RKO (cell line): Measurements from ENCODE around the gene DSCAM.

Source experiments
- DNase-seq: peaks from one replicate; pipeline ENCODE4 v3.0.0-alpha.2; 2016; ENCODE audit warnings: low spot score

Gene DSCAM

DNA sequence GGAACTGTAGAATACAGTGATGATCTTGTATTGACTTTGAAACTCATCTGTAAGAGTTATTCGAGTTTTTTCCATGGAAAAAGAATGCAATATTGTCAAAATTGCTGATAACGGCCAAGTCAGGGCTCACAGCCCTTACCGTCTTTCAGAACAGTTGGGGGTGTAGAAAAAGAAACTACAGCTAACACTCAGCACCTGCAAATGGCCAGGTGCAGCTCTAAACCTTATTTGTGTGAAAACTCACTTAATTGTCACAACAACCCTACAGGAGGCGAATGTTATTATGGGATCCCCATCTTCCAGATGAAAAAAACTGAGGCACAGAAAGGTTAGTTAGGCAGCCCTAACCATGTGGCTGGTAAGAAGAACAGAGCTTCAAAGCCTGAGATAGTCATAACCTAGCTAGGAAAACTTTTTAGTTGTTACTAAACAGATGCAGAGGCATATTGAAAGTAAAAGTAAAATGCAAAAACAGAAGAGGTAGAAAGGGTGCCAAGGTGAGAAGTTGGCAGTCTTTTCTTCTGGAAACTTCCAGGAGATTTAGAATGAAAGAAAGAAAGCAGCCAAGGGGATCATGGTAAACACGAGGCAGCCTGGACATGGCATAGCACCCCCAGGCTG lies 76.4 kb downstream of the DSCAM start:
- DNase-seq, result no peak

- DNase-seq, result no peak
Observed at GRCh38 chr21:40769231-40769630, 77.7 kb downstream of the DSCAM start.

GRCh38 chr21:40768056-40768455 lies 78.9 kb downstream of the DSCAM start:
- no peak for DNase-seq

GRCh38 chr21:40766381-40766780 lies 80.6 kb downstream of the DSCAM start:
- no peak for DNase-seq

- DNase-seq, result no peak
Observed at GRCh38 chr21:40765811-40766210, 81.1 kb downstream of the DSCAM start.

GRCh38 chr21:40760821-40761220 lies 86.1 kb downstream of the DSCAM start:
- DNase-seq, result no peak

- no peak for DNase-seq
Observed at GRCh38 chr21:40759061-40759460, 87.9 kb downstream of the DSCAM start.

GRCh38 chr21:40757366-40757765 lies 89.6 kb downstream of the DSCAM start:
- DNase-seq, result no peak

DNA sequence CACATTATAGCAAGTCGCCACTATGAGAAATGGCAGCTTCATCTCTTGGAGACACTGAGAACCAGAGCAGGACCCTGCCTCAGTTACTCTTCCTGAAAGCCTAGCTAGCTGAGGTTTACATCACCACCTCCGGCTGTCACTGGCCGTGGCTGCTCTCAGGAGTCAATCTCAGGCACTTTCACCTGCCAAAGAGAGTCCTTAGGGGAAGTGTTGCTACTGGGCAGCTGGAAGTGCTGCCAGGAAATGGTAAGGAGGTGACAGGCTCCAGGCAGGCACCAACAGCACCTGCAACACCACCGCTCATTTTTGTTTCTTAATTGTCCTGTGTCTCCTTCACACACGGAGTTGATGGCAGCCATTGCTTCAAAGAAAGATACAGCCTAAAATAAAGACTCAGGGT lies 92.5 kb downstream of the DSCAM start:
- no peak for DNase-seq

DNA sequence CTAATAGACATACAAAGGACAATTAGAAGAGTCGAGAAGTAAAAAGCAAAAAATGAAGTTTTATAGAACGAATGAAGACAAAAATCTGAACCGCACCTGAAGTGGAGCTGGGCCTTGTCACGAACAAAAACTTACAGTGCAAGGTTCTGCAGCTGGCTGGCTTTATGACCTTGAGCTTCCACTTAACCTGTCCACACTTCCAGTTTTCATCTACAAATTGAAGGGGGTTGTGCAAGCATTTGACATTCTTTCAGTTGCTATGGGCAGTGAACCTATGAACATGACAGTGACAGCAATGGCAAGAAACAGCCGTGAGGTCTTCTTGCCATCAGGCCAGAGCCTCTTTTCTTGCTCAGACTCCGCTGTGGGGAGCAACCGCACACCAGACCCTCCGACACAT lies 93.2 kb downstream of the DSCAM start:
- DNase-seq, result no peak

DNA sequence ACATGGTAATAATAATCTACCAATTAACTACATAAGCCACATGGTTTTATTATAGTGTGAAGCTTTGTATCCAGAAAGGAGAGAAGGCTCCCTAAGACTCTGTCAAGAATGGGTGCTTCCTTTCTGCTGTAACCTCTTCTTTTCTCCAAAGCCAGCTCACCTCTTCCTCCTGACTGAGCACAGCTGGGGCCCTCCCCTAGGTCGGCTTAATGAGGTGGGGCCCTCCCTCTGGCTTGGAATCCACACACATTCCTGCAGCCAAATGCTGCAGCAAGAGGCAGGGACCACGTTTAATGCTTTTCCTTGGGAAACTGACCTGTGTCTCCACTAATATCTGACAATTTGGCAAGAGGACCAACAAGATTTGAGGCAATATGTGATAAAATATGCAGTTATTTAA lies 94.8 kb downstream of the DSCAM start:
- no peak for DNase-seq

GRCh38 chr21:40751221-40751620 lies 95.7 kb downstream of the DSCAM start:
- DNase-seq, result no peak

DNA sequence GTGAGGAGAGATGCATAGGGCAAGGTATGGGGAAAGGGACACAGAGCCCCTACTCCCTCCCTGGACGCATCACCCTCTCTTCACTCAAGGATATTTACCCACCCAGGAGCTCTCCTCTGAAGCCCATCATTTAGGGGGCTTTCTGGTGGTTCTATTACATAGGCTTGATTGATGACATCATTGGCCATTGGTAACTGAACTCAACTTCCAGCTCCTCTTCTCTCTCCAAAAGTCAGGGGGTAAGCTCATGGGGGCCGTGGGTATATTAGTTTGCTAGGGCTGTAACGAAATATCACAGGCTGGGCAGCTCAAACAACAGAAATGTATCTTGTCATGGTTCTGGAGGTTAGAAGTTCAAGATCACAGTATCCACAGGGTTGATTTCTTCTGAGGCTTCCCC lies 110.8 kb downstream of the DSCAM start:
- DNase-seq, result no peak

GRCh38 chr21:40733024-40733397 lies 113.9 kb downstream of the DSCAM start:
- DNase-seq, result no peak

DNA sequence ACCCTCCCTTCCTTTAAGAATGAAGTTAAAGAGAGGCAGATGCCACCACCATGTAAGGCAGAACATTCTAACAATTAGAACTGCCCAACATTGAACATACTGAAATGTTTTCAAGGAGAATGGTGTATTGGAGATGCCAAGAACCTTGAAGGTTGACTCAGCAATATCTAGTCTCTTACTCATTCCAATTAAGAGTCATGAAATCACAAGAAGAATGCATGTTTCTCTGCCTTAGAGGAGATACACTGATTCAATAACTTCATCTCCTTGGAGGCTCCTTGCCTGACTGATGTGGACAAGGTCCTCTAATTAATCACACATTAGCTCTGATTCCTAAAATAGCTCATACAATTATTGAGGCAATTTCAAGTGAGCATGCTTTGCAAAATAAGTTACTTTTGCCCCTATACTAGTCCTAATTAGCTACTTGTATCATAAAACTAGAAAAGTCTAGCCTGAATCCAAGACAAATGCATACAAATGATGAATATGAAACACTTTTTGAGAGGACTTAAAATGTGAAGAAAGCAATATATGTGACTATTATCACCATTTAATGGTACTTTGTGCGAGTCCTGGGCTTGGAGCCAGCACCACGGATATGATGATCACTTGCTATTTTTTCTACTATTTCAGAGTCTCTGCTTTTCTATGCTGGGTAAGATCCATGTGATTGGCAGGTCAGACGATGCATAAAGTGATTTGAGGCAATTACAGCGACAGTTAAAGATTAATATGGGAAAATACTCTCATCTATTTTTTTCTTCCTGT lies 114.5 kb downstream of the DSCAM start:
- no peak for DNase-seq

DNA sequence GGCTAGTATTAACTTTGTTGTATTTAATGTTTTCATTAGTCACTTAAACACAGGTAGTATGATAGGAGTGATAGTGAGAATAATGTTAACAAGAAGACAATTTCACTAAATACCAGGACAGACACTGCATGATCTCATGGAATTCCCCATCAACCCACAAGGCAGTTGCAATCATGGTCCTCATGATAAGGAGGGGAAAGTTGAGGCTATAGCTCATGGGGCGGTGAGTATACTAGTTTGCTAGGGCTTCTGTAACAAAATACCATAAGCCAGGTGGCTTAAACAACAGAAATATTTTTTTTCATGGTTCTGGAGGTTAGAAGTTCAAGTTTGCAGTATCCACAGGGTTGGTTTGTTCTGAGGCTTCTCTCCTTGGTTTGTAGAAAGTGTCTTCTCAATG lies 115.8 kb downstream of the DSCAM start:
- no peak for DNase-seq

DNA sequence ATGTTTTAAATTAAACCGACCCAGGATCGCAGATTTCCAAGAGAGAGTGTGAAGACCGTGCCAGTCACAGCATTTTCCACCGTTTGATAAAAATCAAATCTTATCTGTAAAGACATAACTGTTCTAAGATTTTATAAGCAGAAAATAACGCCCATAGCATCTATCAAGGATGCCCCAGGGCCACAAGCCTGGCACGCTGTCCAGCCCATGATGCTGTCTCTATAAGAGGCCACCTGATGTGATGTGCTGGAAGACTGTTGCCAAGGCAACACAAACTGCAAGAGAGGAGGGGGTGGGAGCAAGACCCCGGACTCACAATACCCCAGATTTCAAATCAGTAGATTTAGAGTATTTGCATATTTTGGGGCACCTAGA lies 116.5 kb downstream of the DSCAM start:
- no peak for DNase-seq

- no peak for DNase-seq
Observed at GRCh38 chr21:40729761-40730425, 117.1 kb downstream of the DSCAM start.

- no peak for DNase-seq
Observed at GRCh38 chr21:40723966-40724365, 123.0 kb downstream of the DSCAM start.

- DNase-seq, result no peak
Observed at GRCh38 chr21:40723317-40723716, 123.6 kb downstream of the DSCAM start.

GRCh38 chr21:40719615-40720014 lies 127.3 kb downstream of the DSCAM start:
- DNase-seq, result no peak

DNA sequence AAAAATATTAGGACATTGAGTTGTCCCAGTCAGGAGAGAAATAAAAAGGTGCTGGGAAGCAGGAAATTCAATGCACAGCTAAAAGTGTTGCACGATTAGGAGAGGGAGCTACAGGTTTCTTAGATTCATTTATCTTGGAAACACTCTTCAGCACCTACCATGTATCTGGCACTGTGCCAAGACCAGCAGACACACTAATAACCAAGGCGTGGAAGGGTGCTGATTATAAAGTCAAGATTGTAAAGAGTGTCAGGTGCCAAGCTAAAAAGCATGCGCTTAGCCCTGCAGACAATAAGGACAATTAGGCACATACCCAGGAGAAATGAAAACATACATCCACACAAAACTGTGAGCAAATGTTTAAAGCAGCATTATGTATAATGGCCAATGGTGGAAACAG lies 129.9 kb downstream of the DSCAM start:
- no peak for DNase-seq

GRCh38 chr21:40714536-40714935 lies 132.4 kb downstream of the DSCAM start:
- peak; percentile 46 for DNase-seq
